Measurements from ENCODE around the gene GAS5. TPM values are rescaled to one million over a fixed set of nuclear protein-coding genes. Genes with fewer than 3 reads are reported as not detected.

The GAS5 gene
- total RNA-seq, 2 experiments from 2014 or later: 901 to 1,026 TPM

- no peak overlapping the region for H2AFZ ChIP-seq (ENCODE audit: low read length)
- POLR2A ChIA-PET: interaction anchor here (0.5 kb wide), 1 partner anchor 44 kb away, joined by 5 read pairs; no protein-coding TSS in a partner anchor
- DNase-seq (ENCODE audit: low spot score): no peak
Measured at GRCh38 chr1:173916667-173917066, 48.9 kb upstream of the GAS5 start.

GRCh38 chr1:173915596-173915995, 47.8 kb upstream of the GAS5 start:
- no peak for DNase-seq (ENCODE audit: low spot score)
- Histone ChIP-seq H4K20me1 (ENCODE audit: insufficient read depth, low read length) (no peaks in the 10 kb centered on the region), H3K27ac (ENCODE audit: low read depth, low read length, poor library complexity, severe bottlenecking) (no peak overlapping the region), H2AFZ (ENCODE audit: low read length) (no peak overlapping the region), H3K4me3 (ENCODE audit: low read depth, low read length, poor library complexity, severe bottlenecking) (no peak overlapping the region), H3K36me3 (ENCODE audit: insufficient read depth, low read length) (no peaks in the 10 kb centered on the region), H3K9me3 (ENCODE audit: low read length) (no peaks in the 10 kb centered on the region), H3K79me2 (ENCODE audit: insufficient read depth, low read depth, low read length) (no peaks in the 10 kb centered on the region), H3K9me2 (ENCODE audit: insufficient read depth, low read length) (no peaks in the 10 kb centered on the region), H3K4me1 (ENCODE audit: insufficient read depth, low read length, poor library complexity, severe bottlenecking) (no peaks in the 10 kb centered on the region), H3K4me2 (ENCODE audit: low read length) (no peak overlapping the region)
- no TSS peak for BruUV-seq (replicated peaks)
- intact Hi-C loops (cut with micrococcal nuclease; ENCODE audit: unreplicated experiment): no loop called here
- CTCF ChIA-PET (ENCODE audit: unreplicated experiment): no interaction called here
- no peak for TF ChIP-seq CTCF (conservative IDR thresholded peaks at IDR 0.05; ENCODE audit: low read length)
- TF ChIP-seq EZH2phosphoT487 (IDR thresholded peaks at IDR 0.05; ENCODE audit: borderline replicate concordance, low read depth, low read length): no peak
- POLR2A ChIA-PET: interaction anchor here (0.6 kb wide), 1 partner anchor 71 kb away, joined by 3 read pairs; no protein-coding TSS in a partner anchor

More at GRCh38 chr1:173916667-173917066, 48.9 kb upstream of the GAS5 start:
- no peak overlapping the region for H3K4me2 ChIP-seq (ENCODE audit: low read length)
- H3K27ac ChIP-seq (ENCODE audit: low read depth, low read length, poor library complexity, severe bottlenecking): no peak overlapping the region
- no peak overlapping the region for H3K4me3 ChIP-seq (ENCODE audit: low read depth, low read length, poor library complexity, severe bottlenecking)
- BruUV-seq (replicated peaks): no TSS peak
- H3K79me2 ChIP-seq (ENCODE audit: insufficient read depth, low read depth, low read length): no peaks in the 10 kb centered on the region
- no peaks in the 10 kb centered on the region for H3K36me3 ChIP-seq (ENCODE audit: insufficient read depth, low read length)
- no peaks in the 10 kb centered on the region for H3K9me2 ChIP-seq (ENCODE audit: insufficient read depth, low read length)
- H3K9me3 ChIP-seq (ENCODE audit: low read length): no peaks in the 10 kb centered on the region
- intact Hi-C loops (cut with micrococcal nuclease; ENCODE audit: unreplicated experiment): no loop called here
- CTCF ChIA-PET (ENCODE audit: unreplicated experiment): no interaction called here
- H3K4me1 ChIP-seq (ENCODE audit: insufficient read depth, low read length, poor library complexity, severe bottlenecking): no peaks in the 10 kb centered on the region
- no peaks in the 10 kb centered on the region for H4K20me1 ChIP-seq (ENCODE audit: insufficient read depth, low read length)
- no peak for TF ChIP-seq EZH2phosphoT487 (IDR thresholded peaks at IDR 0.05; ENCODE audit: borderline replicate concordance, low read depth, low read length)
- no peak for TF ChIP-seq CTCF (conservative IDR thresholded peaks at IDR 0.05; ENCODE audit: low read length)

- Histone ChIP-seq H3K79me2 (ENCODE audit: insufficient read depth, low read depth, low read length) (no peaks in the 10 kb centered on the region), H3K9me3 (ENCODE audit: low read length) (no peaks in the 10 kb centered on the region), H4K20me1 (ENCODE audit: insufficient read depth, low read length) (no peaks in the 10 kb centered on the region), H3K4me3 (ENCODE audit: low read depth, low read length, poor library complexity, severe bottlenecking) (no peak overlapping the region), H3K4me1 (ENCODE audit: insufficient read depth, low read length, poor library complexity, severe bottlenecking) (no peaks in the 10 kb centered on the region), H3K9me2 (ENCODE audit: insufficient read depth, low read length) (no peaks in the 10 kb centered on the region), H3K36me3 (ENCODE audit: insufficient read depth, low read length) (no peaks in the 10 kb centered on the region), H3K27ac (ENCODE audit: low read depth, low read length, poor library complexity, severe bottlenecking) (no peak overlapping the region), H2AFZ (ENCODE audit: low read length) (no peak overlapping the region), H3K4me2 (ENCODE audit: low read length) (no peak overlapping the region)
- no TSS peak for BruUV-seq (replicated peaks)
- TF ChIP-seq CTCF (conservative IDR thresholded peaks at IDR 0.05; ENCODE audit: low read length): peak; percentile 95
- TF ChIP-seq EZH2phosphoT487 (IDR thresholded peaks at IDR 0.05; ENCODE audit: borderline replicate concordance, low read depth, low read length): no peak
- ChIA-PET POLR2A (interaction anchor here (0.6 kb wide), 1 partner anchor 64 kb away, joined by 6 read pairs; no protein-coding TSS in a partner anchor), CTCF (ENCODE audit: unreplicated experiment) (no interaction called here)
- intact Hi-C loops (cut with micrococcal nuclease; ENCODE audit: unreplicated experiment): no loop called here
- DNase-seq (ENCODE audit: low spot score): peak; percentile 67
Measured at GRCh38 chr1:173914366-173914871, 46.6 kb upstream of the GAS5 start.
